HG03378 (cell line): ENCODE data around the gene YAF2.

Source experiments
- ATAC-seq: cut with Tn5 transposase; IDR thresholded peaks from one replicate; pipeline ENCODE4 v1.9.1; 2021; ENCODE audit warnings: mild to moderate bottlenecking, moderate library complexity; ENCODE audit not compliant: unreplicated experiment

YAF2 gene

DNA sequence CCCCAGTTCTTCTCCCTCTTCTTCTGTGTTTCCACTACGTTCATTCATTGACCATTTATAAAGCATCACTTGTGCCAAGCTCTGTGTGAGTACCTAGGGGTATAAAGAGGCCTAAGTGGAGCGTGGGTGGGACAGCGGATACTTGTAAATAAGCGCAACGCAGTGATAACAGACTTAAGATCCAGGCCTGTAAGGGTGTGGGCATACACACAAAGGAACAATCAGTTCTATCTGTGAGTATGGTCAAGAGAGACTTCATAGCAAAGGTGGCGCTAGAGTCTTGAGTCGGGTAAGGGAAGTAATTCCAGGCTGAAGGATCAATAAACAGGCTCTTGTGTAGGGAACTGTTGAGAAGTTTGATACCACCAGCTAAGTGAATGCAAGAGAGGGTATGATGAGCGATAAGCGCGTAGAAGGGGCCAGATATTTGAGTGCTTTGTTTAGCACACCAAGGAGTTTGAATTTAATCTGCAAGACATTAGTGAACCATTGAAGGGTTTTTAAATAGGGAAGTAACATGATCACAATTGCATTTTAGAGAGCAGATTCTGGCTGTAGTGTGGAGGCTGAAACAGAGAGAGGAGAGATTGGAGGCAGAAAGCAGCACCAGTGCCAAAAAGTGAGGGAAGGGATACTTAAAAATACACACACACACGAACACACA, 92.4 kb downstream of the YAF2 start:
- ATAC-seq, result no peak

DNA sequence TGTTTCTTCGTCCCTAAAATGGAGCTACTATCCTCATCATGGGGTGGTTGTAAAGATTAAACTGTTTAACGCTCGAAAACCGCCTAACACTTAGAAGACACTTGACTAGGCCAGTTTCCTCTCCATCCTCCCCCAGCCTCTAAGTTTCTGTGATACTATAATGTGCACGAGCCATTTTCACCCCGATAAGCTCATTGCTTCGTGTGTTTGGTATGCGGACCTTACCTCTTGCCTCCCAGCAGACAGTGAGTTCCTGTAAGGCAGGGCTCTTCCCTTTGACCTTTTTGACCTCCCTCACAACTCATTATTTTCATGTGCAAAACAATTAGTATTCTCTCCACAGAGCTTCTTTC, 92.9 kb downstream of the YAF2 start:
- ATAC-seq, result peak; percentile 1

DNA sequence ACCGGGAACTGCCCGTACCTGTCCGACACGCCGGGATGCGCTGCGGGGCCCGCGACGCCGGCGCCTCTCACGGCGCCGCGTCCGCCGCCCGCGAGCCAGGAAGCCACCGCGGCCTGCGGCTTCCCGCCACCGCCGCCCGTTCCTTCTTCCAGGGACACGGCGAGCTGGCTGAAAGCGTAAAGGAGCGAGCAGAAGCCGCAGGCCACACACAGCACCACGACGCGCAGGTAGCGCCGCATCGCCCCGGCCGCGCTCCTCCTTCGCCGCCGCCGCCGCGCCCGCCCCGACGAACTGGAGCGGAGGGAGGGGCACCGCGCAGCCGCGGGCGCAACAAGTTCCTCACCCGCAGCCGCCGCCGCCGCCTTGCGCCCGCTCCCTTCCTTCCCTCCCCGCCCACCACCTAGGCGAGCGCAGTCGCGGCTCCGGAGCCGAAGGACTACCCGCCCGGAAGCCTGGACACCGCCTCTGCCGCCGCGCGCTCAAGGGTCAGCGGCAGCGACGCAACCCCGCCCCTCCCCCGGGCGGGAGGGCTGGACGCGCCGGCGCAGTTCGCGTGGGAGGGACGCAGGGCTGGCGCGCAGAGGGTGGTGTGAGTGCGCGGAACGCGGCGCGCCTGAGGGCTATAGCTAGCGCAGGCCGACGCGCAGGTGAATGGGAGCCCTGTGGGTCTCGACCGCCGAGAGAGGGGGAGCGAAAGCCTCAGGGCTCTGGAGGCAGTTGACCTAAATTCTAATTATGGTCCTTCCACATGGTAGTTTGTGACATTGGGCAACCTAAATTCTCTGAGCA, 93.4 kb downstream of the YAF2 start, which contains the start of gene GXYLT1:
GXYLT1 (minus strand) TSS at position 467 of the 789 bp plus-strand sequence; CDS start at position 239, 228 bp downstream.
- peak; percentile 81 for ATAC-seq

DNA sequence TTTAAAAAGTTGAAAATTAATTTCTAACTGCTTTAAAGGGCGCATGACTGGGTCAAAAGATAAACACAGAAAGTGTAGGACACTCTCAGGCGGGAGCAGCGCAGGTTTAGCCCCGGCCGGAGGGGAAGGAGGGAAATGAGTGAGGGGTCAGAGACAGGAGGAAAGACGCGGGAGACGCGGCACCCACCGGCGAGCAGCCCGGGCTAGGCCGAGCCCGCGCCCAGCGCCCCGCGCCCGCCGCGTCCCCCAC, 94.0 kb downstream of the YAF2 start:
- no peak for ATAC-seq

GRCh38 chr12:42143452-42144157, 94.4 kb downstream of the YAF2 start:
- ATAC-seq, result no peak

DNA sequence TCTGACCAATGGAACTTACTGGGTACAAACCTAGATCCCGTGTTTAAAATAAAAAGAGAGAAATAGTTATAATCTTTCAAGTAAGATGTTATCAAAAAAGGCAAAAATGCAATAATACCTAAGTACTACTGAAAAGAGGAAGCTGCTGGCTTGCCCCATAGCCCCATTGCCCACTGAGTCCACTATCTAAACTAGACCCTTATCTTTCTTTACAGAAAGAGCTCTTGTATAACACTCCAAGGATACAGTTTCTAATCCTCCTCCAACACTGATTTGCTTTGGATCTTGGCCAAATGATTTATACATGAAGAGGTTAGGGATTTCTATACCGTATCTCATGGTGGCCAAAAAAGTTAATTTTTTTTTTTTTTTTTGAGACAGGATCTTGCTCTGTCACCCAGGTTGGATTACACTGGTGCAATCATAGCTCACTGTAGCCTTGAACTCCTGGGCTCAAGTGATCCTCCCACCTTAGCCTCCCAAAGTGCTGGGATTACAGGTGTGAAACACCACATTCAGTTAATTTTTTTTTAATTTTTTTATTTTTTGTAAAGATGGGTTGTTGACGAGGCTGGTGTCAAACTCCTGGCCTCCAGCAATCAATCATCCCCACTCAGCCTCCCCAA, 96.0 kb downstream of the YAF2 start:
- no peak for ATAC-seq

- no peak for ATAC-seq
Measured at GRCh38 chr12:42140901-42141300, 97.1 kb downstream of the YAF2 start.

- no peak for ATAC-seq
Measured at GRCh38 chr12:42135259-42135814, 102.7 kb downstream of the YAF2 start.

GRCh38 chr12:42130672-42131402, 107.2 kb downstream of the YAF2 start:
- ATAC-seq, result no peak

DNA sequence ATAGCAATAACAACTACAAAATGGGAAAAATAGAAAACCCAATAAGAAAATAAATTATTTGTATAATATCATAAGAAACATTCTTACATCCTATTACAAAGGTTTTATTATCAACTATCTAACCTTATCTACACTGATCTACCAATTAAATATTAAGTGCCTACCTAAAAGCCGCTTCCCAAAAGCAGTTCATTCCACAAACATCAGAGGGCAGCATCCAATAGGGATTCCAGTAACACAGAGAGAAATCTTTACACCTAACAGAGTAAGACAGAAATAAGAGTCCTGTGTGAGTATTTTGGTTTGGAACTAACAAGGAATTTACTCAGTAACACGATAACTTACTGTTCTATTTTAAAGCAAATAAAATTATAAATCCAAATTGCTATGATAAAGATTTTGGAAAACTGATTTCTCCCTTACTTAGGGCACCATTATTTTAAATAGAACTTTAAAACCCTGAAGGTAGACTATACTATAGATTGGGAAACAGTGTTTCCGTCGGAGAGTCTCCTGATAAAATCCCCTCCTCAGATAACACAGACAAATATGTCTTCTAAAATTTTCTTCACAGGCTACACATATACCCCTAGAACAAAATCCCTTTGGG, 108.3 kb downstream of the YAF2 start:
- ATAC-seq, result no peak

GRCh38 chr12:42128888-42129287, 109.2 kb downstream of the YAF2 start:
- no peak for ATAC-seq

DNA sequence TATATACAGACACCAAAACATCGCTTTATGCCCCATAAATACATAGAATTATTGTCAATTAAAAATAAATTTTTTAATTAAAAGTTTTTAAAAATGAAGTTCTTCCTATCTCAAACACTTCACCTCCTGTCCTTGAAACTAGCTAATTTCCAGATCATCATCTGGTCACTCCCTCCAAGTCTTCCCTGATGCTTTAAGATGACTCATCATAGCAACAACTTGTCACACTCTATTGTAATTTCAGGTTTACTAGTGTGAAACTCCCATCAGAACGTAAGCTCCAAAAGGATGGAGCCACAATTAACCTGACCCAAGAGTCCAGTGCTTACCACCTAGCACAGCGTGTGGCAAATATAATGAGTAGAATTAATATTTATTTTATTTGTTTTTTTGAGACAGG, 109.7 kb downstream of the YAF2 start:
- ATAC-seq, result no peak

DNA sequence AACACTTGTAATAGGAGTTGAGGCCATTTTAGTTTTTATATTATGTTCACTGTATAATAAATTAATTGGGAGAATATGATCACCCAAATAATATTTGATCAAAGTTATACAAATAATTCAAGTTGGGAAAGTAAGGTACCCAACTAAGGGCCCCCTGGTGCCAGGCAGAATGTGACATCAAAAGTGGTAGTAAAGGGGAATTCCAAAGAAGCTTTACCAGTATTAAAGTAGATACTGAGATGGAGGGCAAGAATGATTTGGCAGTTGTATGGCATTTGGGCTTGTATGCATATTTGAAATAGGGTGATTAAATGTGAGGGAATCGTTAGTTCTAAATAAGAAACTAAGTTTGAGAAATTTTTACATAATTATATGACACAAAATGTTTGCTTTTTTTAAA, 111.1 kb downstream of the YAF2 start:
- ATAC-seq, result no peak

- no peak for ATAC-seq
Measured at GRCh38 chr12:42125388-42125767, 112.7 kb downstream of the YAF2 start.

- ATAC-seq, result no peak
Measured at GRCh38 chr12:42124764-42125387, 113.2 kb downstream of the YAF2 start.

DNA sequence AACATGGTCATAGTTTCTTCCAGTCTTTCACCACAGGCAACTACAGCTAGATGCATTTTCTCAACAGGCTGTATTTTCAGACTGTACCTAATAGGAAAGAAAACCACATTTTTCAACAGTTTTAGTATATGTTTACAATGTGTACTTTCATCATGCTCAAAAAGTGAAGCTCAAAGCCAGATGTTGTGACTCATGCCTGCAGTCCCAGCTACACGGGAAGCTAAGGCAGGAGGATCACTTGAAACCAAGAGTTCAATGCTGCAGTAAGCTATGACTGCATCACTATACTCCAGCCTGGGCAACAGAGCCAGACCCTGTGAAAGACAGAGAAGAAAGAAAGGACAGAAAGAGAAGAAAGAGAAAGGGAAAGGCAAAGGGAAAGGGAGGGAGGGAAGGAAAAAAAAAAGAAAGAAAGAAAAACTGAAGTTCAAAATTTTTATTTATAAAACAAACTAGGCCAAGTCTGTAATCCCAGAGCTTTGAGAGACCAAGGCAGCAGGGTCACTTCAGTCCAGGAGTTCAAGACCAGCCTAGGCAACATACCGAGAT, 118.9 kb downstream of the YAF2 start:
- ATAC-seq, result no peak

GRCh38 chr12:42118136-42118879, 119.7 kb downstream of the YAF2 start:
- no peak for ATAC-seq

DNA sequence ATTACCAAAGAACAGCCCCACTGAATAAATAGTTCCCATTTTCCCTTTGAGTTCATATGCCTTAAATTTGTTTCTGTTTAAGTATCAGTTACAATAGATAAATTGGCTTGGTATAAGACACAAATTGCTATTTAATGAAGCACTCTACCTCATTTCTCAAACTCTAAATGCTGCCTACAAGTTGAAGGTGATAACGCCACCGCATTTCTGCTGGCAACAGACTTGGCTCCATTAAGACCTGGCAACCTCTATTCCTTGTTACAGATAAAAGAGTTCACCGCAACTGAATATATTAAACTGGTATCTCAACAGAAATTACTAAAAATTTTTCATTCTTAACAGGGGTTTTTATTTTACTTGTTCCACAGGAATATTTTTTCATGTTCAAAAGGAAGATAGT, 129.0 kb downstream of the YAF2 start:
- ATAC-seq, result no peak
